ENCODE data around the gene COL6A3.

COL6A3 gene

GRCh38 chr2:237309011-237309410 is 105.0 kb downstream of the COL6A3 start:
- Histone ChIP-seq H2AFZ (ENCODE audit: low read length) (no peak overlapping the region), H3K36me3 (ENCODE audit: insufficient read depth, low read length) (no peaks in the 10 kb centered on the region), H3K9me2 (replicated peaks; ENCODE audit: low read depth, low read length) (no peaks in the 10 kb centered on the region), H3K79me2 (ENCODE audit: insufficient read depth, low read length) (no peaks in the 10 kb centered on the region), H3F3A (ENCODE audit: low read depth) (no peaks in the 10 kb centered on the region), H3K9ac (ENCODE audit: low read depth, low read length, poor library complexity, severe bottlenecking) (no peak overlapping the region), H3K9me3 (ENCODE audit: insufficient read depth, low read depth, low read length) (no peaks in the 10 kb centered on the region), H3K27me3 (ENCODE audit: insufficient read depth, low read length, poor library complexity, severe bottlenecking) (no peaks in the 10 kb centered on the region), H3K4me2 (ENCODE audit: low read depth, low read length, poor library complexity, severe bottlenecking) (no peak overlapping the region), H4K20me1 (ENCODE audit: insufficient read depth, low read length, poor library complexity, severe bottlenecking) (no peaks in the 10 kb centered on the region), H3K4me1 (ENCODE audit: insufficient read depth, low read length, poor library complexity, severe bottlenecking) (no peaks in the 10 kb centered on the region), H3K4me3 (ENCODE audit: low read length, poor library complexity, severe bottlenecking) (no peak overlapping the region)
- TF ChIP-seq CTCF (conservative IDR thresholded peaks at IDR 0.05; ENCODE audit: low read length) (no peak), EZH2phosphoT487 (IDR thresholded peaks at IDR 0.05; ENCODE audit: borderline replicate concordance) (no peak)

GRCh38 chr2:237307474-237307873 is 106.5 kb downstream of the COL6A3 start:
- TF ChIP-seq EZH2phosphoT487 (IDR thresholded peaks at IDR 0.05; ENCODE audit: borderline replicate concordance) = no peak
- TF ChIP-seq CTCF (conservative IDR thresholded peaks at IDR 0.05; ENCODE audit: low read length) = no peak
- Histone ChIP-seq H3K9ac (ENCODE audit: low read depth, low read length, poor library complexity, severe bottlenecking) (no peak overlapping the region), H3K9me2 (replicated peaks; ENCODE audit: low read depth, low read length) (no peaks in the 10 kb centered on the region), H3K9me3 (ENCODE audit: insufficient read depth, low read depth, low read length) (no peaks in the 10 kb centered on the region; the same call in 1 of the 2 replicates), H3K4me1 (ENCODE audit: insufficient read depth, low read length, poor library complexity, severe bottlenecking) (no peaks in the 10 kb centered on the region), H2AFZ (ENCODE audit: low read length) (no peak overlapping the region), H4K20me1 (ENCODE audit: insufficient read depth, low read length, poor library complexity, severe bottlenecking) (no peaks in the 10 kb centered on the region), H3F3A (ENCODE audit: low read depth) (no peaks in the 10 kb centered on the region), H3K36me3 (ENCODE audit: insufficient read depth, low read length) (no peaks in the 10 kb centered on the region), H3K4me2 (ENCODE audit: low read depth, low read length, poor library complexity, severe bottlenecking) (no peak overlapping the region), H3K27me3 (ENCODE audit: insufficient read depth, low read length, poor library complexity, severe bottlenecking) (no peaks in the 10 kb centered on the region), H3K79me2 (ENCODE audit: insufficient read depth, low read length) (no peaks in the 10 kb centered on the region), H3K4me3 (ENCODE audit: low read length, poor library complexity, severe bottlenecking) (no peak overlapping the region)

- Histone ChIP-seq H3K27me3 (ENCODE audit: insufficient read depth, low read length, poor library complexity, severe bottlenecking) (no peaks in the 10 kb centered on the region), H2AFZ (ENCODE audit: low read length) (no peak overlapping the region), H3K4me3 (ENCODE audit: low read length, poor library complexity, severe bottlenecking) (no peak overlapping the region), H3K9ac (ENCODE audit: low read depth, low read length, poor library complexity, severe bottlenecking) (no peak overlapping the region), H3K79me2 (ENCODE audit: insufficient read depth, low read length) (no peaks in the 10 kb centered on the region), H3K4me2 (ENCODE audit: low read depth, low read length, poor library complexity, severe bottlenecking) (no peak overlapping the region), H3F3A (ENCODE audit: low read depth) (no peaks in the 10 kb centered on the region), H3K36me3 (ENCODE audit: insufficient read depth, low read length) (no peaks in the 10 kb centered on the region), H3K4me1 (ENCODE audit: insufficient read depth, low read length, poor library complexity, severe bottlenecking) (no peaks in the 10 kb centered on the region), H4K20me1 (ENCODE audit: insufficient read depth, low read length, poor library complexity, severe bottlenecking) (no peaks in the 10 kb centered on the region), H3K9me2 (replicated peaks; ENCODE audit: low read depth, low read length) (no peaks in the 10 kb centered on the region), H3K9me3 (ENCODE audit: insufficient read depth, low read depth, low read length) (no peaks in the 10 kb centered on the region; the same call in 1 of the 2 replicates)
- TF ChIP-seq CTCF (conservative IDR thresholded peaks at IDR 0.05; ENCODE audit: low read length) (no peak), EZH2phosphoT487 (IDR thresholded peaks at IDR 0.05; ENCODE audit: borderline replicate concordance) (no peak)
These were observed 107.2 kb downstream of the COL6A3 start for GRCh38 chr2:237306787-237307170.

Data from Loucy (cell line).